IMR-90 (cell line): ENCODE data around the gene PEAK1. TPM values are rescaled to one million over a fixed set of nuclear protein-coding genes. Genes with fewer than 3 reads are reported as not detected.

Source experiments
- ATAC-seq: fragments of 200-7000 bp; cut with Tn5 transposase; 2 replicates; pipeline ENCODE4 v1.9.1; 2020; ENCODE audit warnings: low read depth, mild to moderate bottlenecking, moderate library complexity
- BruUV-seq: library from RNA; stranded (reverse); fragments of 400-500 nt; replicated peaks from 2 replicates; lab custom pipeline; 2021; lab: Mats Ljungman, UMichigan
- CTCF ChIA-PET: fragments of 300-600 bp; formaldehyde crosslinking; extraction: SDS; loops from one replicate; lab custom pipeline; 2021; ENCODE audit warnings: antibody characterized with exemption; lab: Yijun Ruan, JAX
- POLR2A ChIA-PET: fragments of 300-600 bp; sonication (Branson Sonifier 250); formaldehyde crosslinking; loops from one replicate; lab custom pipeline; 2022; ENCODE audit warnings: antibody characterized with exemption; ENCODE audit not compliant: unreplicated experiment; lab: Charles Lee
- DNase-seq: peaks from one replicate; pipeline ENCODE4 v3.0.0; 2013
- H2AFZ ChIP-seq: replicated peaks from 2 replicates; pipeline ENCODE3; 2013; ENCODE audit warnings: low read length, mild to moderate bottlenecking; ENCODE audit not compliant: poor library complexity
- H2AK5ac ChIP-seq: 2 replicates; pipeline ENCODE4 v1.6.1; 2013; ENCODE audit warnings: low read depth, low read length, inconsistent platforms
- H2AK9ac ChIP-seq: replicated peaks from 2 replicates; pipeline ENCODE3; 2013; ENCODE audit warnings: mild to moderate bottlenecking, low read depth, low read length, moderate library complexity; ENCODE audit not compliant: poor library complexity
- H2BK120ac ChIP-seq: 2 replicates; pipeline ENCODE4 v1.6.1; 2013; ENCODE audit warnings: low read depth, low read length, inconsistent platforms
- H2BK15ac ChIP-seq: 3 replicates; pipeline ENCODE4 v1.6.1; 2013; ENCODE audit warnings: low read depth, low read length, inconsistent platforms
- H2BK20ac ChIP-seq: 2 replicates; pipeline ENCODE4 v1.6.1; 2013; ENCODE audit warnings: low read depth, mild to moderate bottlenecking, inconsistent platforms, low read length, moderate library complexity
- H2BK5ac ChIP-seq: 2 replicates; pipeline ENCODE4 v1.6.1; 2013; ENCODE audit warnings: mild to moderate bottlenecking, low read depth, low read length, inconsistent platforms; ENCODE audit not compliant: poor library complexity, severe bottlenecking
- H3K14ac ChIP-seq: replicated peaks from 2 replicates; pipeline ENCODE4 v1.6.1; 2013; ENCODE audit warnings: low read depth, low read length, inconsistent platforms
- H3K18ac ChIP-seq: 2 replicates; pipeline ENCODE4 v1.6.1; 2013; ENCODE audit warnings: low read depth, low read length, control low read depth
- H3K23ac ChIP-seq: 2 replicates; pipeline ENCODE4 v1.6.1; 2013; ENCODE audit warnings: low read depth, low read length, inconsistent platforms
- H3K27ac ChIP-seq: 2 replicates; pipeline ENCODE4 v1.5.1; 2013; ENCODE audit warnings: mild to moderate bottlenecking, control low read depth, low read length; ENCODE audit not compliant: insufficient read depth
- H3K27me3 ChIP-seq: 2 replicates; pipeline ENCODE4 v1.6.1; 2013; ENCODE audit warnings: low read length; ENCODE audit not compliant: control insufficient read depth, insufficient read depth
- H3K36me3 ChIP-seq: 2 replicates; pipeline ENCODE4 v1.6.1; 2013; ENCODE audit warnings: low read length, mixed read lengths; ENCODE audit not compliant: control insufficient read depth, insufficient read depth
- H3K4ac ChIP-seq: 2 replicates; pipeline ENCODE4 v1.6.1; 2013; ENCODE audit warnings: low read depth, low read length, inconsistent platforms
- H3K4me1 ChIP-seq: 2 replicates; pipeline ENCODE4 v1.6.1; 2013; ENCODE audit warnings: low read length, mixed read lengths; ENCODE audit not compliant: control insufficient read depth, insufficient read depth
- H3K4me2 ChIP-seq: 2 replicates; pipeline ENCODE4 v1.6.1; 2013; ENCODE audit warnings: low read depth, mild to moderate bottlenecking, control low read depth, low read length, moderate library complexity
- H3K4me3 ChIP-seq: 2 replicates; pipeline ENCODE4 v1.5.1; 2013; ENCODE audit warnings: low read depth, mild to moderate bottlenecking, control low read depth, low read length, moderate library complexity; ENCODE audit not compliant: insufficient read depth
- H3K56ac ChIP-seq: 2 replicates; pipeline ENCODE4 v1.6.1; 2013; ENCODE audit warnings: low read length, inconsistent platforms; ENCODE audit not compliant: insufficient read depth; ENCODE audit errors: extremely low read depth
- H3K79me1 ChIP-seq, 2 experiments: 2 replicates each; pipeline ENCODE4 v1.6.1; 2013; ENCODE audit warnings: low read length in 2 of 2, inconsistent platforms in 1 of 2, low read depth in 1 of 2
- H3K9ac ChIP-seq: 2 replicates; pipeline ENCODE4 v1.6.1; 2013; ENCODE audit warnings: low read depth, low read length, control low read depth
- H3K9me1 ChIP-seq: 2 replicates; pipeline ENCODE4 v1.6.1; 2013; ENCODE audit warnings: low read length, inconsistent platforms; ENCODE audit not compliant: insufficient read depth
- H3K9me3 ChIP-seq: 2 replicates; pipeline ENCODE4 v1.6.1; 2013; ENCODE audit warnings: low read length; ENCODE audit not compliant: control insufficient read depth, insufficient read depth
- H4K20me1 ChIP-seq: 2 replicates; pipeline ENCODE4 v1.6.1; 2013; ENCODE audit warnings: low read length, inconsistent platforms; ENCODE audit not compliant: insufficient read depth
- H4K5ac ChIP-seq: 2 replicates; pipeline ENCODE4 v1.6.1; 2013; ENCODE audit warnings: mild to moderate bottlenecking, low read depth, low read length, control low read depth
- H4K8ac ChIP-seq, 2 experiments: 2 replicates each; pipeline ENCODE4 v1.6.1; 2013; ENCODE audit warnings: low read depth in 2 of 2, low read length in 2 of 2, control low read depth in 1 of 2, inconsistent platforms in 1 of 2
- H4K91ac ChIP-seq: 2 replicates; pipeline ENCODE4 v1.6.1; 2013; ENCODE audit warnings: low read depth, low read length, inconsistent platforms; ENCODE audit not compliant: insufficient read depth
- MXI1 ChIP-seq: IDR thresholded peaks from 2 replicates; pipeline ENCODE4 v1.6.1; 2012; ENCODE audit warnings: low read depth, mild to moderate bottlenecking, low read length, moderate library complexity, borderline replicate concordance
- SMC3 ChIP-seq: fragments of 150-350 bp; IDR thresholded peaks from 2 replicates; pipeline ENCODE4 v1.6.1; 2016; ENCODE audit warnings: low read depth, mild to moderate bottlenecking, antibody characterized with exemption, low read length, moderate library complexity
- WGBS, 2 experiments: methylation state at CpG; one replicate each; pipeline versions ENCODE4 v1.1.5 to v1.1.7; 2013; ENCODE audit warnings: missing lambda C conversion rate in 2 of 2; ENCODE audit not compliant: insufficient read length in 1 of 2; ENCODE audit errors: extremely low coverage in 2 of 2; 5-methylcytosine and 5-hydroxymethylcytosine counted together
- dilution Hi-C: fragments of 300-500 bp; cut with HindIII; formaldehyde crosslinking; loops from one replicate; pipeline ENCODE4 v1.14.3; 2018; ENCODE audit warnings: low sequenced_read_pairs; ENCODE audit not compliant: unreplicated experiment
- in situ Hi-C: fragments of 300-500 bp; cut with MboI; formaldehyde crosslinking; loops from 3 replicates; pipeline ENCODE4 v1.14.3; 2019; ENCODE audit warnings: low sequenced_read_pairs, inconsistent platforms, mixed read lengths
- intact Hi-C: fragments of 100-400 bp; cut with micrococcal nuclease; formaldehyde crosslinking; loops from 2 replicates; pipeline ENCODE4 v1.10.0; 2022
- polyA plus RNA-seq, 3 experiments: library from polyadenylated mRNA; depleted of rRNA; stranded (reverse); fragments of >200 nt; gene quantifications; 2 replicates each; pipeline ENCODE4 v1.2.3, GENCODE V29; 2012; ENCODE audit warnings: low replicate concordance in 1 of 3
- total RNA-seq: library from RNA; depleted of rRNA; stranded (reverse); fragments of >200 nt; gene quantifications from 2 replicates; pipeline ENCODE4 v1.2.3, GENCODE V29; 2012

The PEAK1 gene
- total and polyA plus RNA-seq, 2 of the 4 experiments (the other 2 are of a cell fraction): 21.5 to 43.9 TPM

DNA sequence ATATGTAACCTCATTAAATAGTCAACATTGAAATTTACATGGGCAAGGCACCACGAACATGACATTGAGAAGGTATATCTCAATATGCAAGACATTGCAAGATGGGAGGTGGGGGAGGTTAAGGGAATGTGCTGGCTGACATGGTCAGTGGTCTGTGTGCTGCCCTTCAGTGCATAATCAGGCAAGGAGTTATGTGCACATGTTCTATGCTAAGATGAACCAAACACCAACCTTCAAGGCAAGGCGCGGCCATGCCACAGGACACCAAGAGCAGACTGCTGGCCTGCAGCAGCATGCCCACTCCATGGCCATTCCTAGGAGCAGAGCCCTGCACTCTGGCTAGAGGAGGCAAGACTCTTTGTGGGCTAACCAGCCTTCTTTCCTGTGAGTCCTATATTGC is 308.1 kb downstream of the PEAK1 start:
- intact Hi-C loops: no loop called here
- no peak overlapping the region for H3K9ac ChIP-seq
- H3K14ac ChIP-seq: no peak overlapping the region
- no peak overlapping the region for H3K4ac ChIP-seq
- H4K8ac ChIP-seq: no peak overlapping the region
- in situ Hi-C loops: loop anchor here (10.0 kb wide), 1 partner anchor 383 kb away; no protein-coding TSS in a partner anchor
- no peak overlapping the region for H3K56ac ChIP-seq
- H3K27me3 ChIP-seq: no peaks in the 10 kb centered on the region
- no peak overlapping the region for H3K4me2 ChIP-seq
- no peak overlapping the region for H4K5ac ChIP-seq
- BruUV-seq: no TSS peak
- no peak overlapping the region for H3K27ac ChIP-seq
- H4K20me1 ChIP-seq: peaks cover 14% of the 10 kb centered on the region
- H2AK9ac ChIP-seq: no peak overlapping the region
- TF ChIP-seq SMC3 (no peak), MXI1 (no peak)
- no peak overlapping the region for H2BK20ac ChIP-seq
- no peak overlapping the region for H2AK5ac ChIP-seq
- dilution Hi-C loops: no loop called here
- 100% methylated on average over 2 of the region's 3 CpGs; no CpG with 5 or more reads in 1 of the 2 experiments for WGBS, 2 experiments
- no peak overlapping the region for H3K23ac ChIP-seq
- POLR2A ChIA-PET: no interaction called here
- CTCF ChIA-PET: no interaction called here
- no peaks in the 10 kb centered on the region for H3K9me3 ChIP-seq
- no peak overlapping the region for H2BK5ac ChIP-seq
- no peak for DNase-seq
- no peak overlapping the region for H4K91ac ChIP-seq
- H2BK120ac ChIP-seq: no peak overlapping the region
- H3K79me1 ChIP-seq: peaks cover 15 to 53% of the 10 kb centered on the region in 2 experiments; a peak in 3 of 4 replicates
- peaks cover 22% of the 10 kb centered on the region for H3K9me1 ChIP-seq
- no peak overlapping the region for H3K18ac ChIP-seq
- peaks cover 8% of the 10 kb centered on the region for H3K4me1 ChIP-seq
- peaks cover 31% of the 10 kb centered on the region for H3K36me3 ChIP-seq
- no peak overlapping the region for H3K4me3 ChIP-seq
- H2AFZ ChIP-seq: no peak overlapping the region
- H2BK15ac ChIP-seq: no peak overlapping the region
- ATAC-seq: no peak
